ENCODE data around the gene ZMYM2.
A peak's percentile ranks its signal among the peaks of the same experiment; 100 is the strongest.

ZMYM2 gene

GRCh38 chr13:19958155-19959111 lies at the start of gene ZMYM2:
TSS of gene ZMYM2 (plus strand) at chr13:19958727. CDS start at chr13:19993073, 34,346 bp downstream.
- no peak for TF ChIP-seq CTCF (IDR thresholded peaks at IDR 0.05; ENCODE audit: control insufficient read depth, insufficient read depth, low read depth, low read length, missing control alignments)
- DNase-seq (ENCODE audit: low read depth), result peak; percentile 91
- peak within 1 kb of the TSS; percentile 66 for H3K4me3 ChIP-seq (ENCODE audit: control insufficient read depth, low read depth, low read length)

- TF ChIP-seq CTCF (IDR thresholded peaks at IDR 0.05; ENCODE audit: control insufficient read depth, insufficient read depth, low read depth, low read length, missing control alignments), result no peak
- H3K4me3 ChIP-seq (ENCODE audit: control insufficient read depth, low read depth, low read length), result no peak overlapping the region
- DNase-seq (ENCODE audit: low read depth), result peak; percentile 21
Observed at GRCh38 chr13:19910336-19911072, 48.0 kb upstream of the ZMYM2 start.

DNA sequence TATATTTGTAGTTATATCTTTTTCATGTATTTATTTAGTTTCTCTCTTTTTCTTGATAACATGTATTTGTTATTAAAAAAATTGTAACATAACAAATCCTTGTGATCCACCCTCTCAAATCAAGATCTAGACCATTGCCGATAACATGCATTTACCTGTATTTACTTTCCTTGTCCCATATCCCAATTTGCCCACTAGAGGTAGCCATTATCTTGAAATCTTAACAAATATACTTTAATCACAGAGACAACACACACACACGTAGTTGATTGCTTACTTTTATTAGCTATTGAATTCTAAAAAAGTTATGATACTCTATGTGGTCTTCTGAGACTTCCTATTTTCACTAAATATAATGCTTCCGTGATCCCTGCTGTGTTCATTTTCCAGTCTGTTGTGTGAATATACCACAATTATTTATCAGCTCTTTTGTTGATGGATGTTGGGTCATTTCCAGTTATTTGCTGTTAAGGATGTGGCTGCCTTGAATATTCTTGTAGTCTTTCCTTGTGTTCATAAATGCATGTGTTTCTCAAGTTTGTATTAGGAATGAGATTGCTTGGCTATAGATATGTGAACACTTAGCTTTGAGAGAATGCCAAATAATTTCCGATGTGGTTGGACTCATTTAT lies 31.3 kb upstream of the ZMYM2 start:
- peak; percentile 46 for TF ChIP-seq CTCF (IDR thresholded peaks at IDR 0.05; ENCODE audit: control insufficient read depth, insufficient read depth, low read depth, low read length, missing control alignments)
- DNase-seq (ENCODE audit: low read depth), result peak; percentile 1
- H3K4me3 ChIP-seq (ENCODE audit: control insufficient read depth, low read depth, low read length), result no peak overlapping the region

GRCh38 chr13:19940106-19940505 lies 18.4 kb upstream of the ZMYM2 start:
- TF ChIP-seq CTCF (IDR thresholded peaks at IDR 0.05; ENCODE audit: control insufficient read depth, insufficient read depth, low read depth, low read length, missing control alignments), result no peak
- H3K4me3 ChIP-seq (ENCODE audit: control insufficient read depth, low read depth, low read length), result no peak overlapping the region

DNA sequence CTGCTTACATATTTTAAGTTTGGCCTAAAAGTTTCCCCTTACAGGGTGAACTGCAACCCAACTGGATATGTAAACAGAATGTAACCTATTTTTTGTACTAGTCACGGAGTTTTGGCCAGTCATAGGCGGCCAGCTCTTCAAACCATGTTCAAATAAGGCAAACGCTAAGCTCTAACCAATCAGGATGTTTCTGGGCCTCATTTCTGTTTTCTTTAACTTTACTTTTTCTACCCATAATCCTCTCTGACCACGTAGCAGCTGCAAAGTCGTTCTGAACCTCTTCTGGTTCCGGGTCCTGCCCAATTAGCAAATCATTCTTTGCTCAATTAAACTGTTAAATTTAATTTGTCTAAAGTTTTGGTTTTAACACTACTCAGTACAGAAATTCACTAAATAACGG lies 8.2 kb upstream of the ZMYM2 start:
- no peak overlapping the region for H3K4me3 ChIP-seq (ENCODE audit: control insufficient read depth, low read depth, low read length)
- DNase-seq (ENCODE audit: low read depth), result no peak
- no peak for TF ChIP-seq CTCF (IDR thresholded peaks at IDR 0.05; ENCODE audit: control insufficient read depth, insufficient read depth, low read depth, low read length, missing control alignments)

More at GRCh38 chr13:19940106-19940505, 18.4 kb upstream of the ZMYM2 start:
- DNase-seq (ENCODE audit: low read depth), result no peak

DNA sequence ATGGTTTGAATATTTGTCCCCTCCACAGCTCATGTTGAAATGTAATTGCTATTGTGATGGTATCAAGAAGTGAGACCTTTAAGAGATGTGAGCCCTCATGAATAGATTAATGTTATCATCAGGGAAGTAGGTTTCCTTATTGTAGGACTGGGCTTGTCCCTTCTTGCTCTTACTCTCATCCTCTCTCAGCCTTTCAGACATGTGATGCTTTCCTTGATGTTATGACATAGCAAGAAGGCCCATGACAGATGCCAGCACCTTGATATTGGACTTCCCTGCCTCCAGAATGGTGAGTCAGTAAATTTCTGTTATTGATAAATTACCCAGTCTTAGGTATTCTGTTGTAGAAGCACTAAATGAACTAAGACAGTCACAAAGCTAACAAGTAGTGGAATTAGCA lies 5.7 kb upstream of the ZMYM2 start:
- DNase-seq (ENCODE audit: low read depth), result no peak
- no peak overlapping the region for H3K4me3 ChIP-seq (ENCODE audit: control insufficient read depth, low read depth, low read length)
- no peak for TF ChIP-seq CTCF (IDR thresholded peaks at IDR 0.05; ENCODE audit: control insufficient read depth, insufficient read depth, low read depth, low read length, missing control alignments)

Data from AG09309 (cell line).